OCI-LY7 (cell line): ENCODE measurements around the gene ZBP1.

ENCODE experiments used
- CTCF ChIP-seq: fragments of 200-600 bp; sonication (generic); conservative IDR thresholded peaks from 2 replicates; pipeline ENCODE4 v1.5.1; 2014; ENCODE audit warnings: mild to moderate bottlenecking, antibody characterized with exemption, low read length, moderate library complexity, mixed read lengths
- EZH2phosphoT487 ChIP-seq: fragments of 200-600 bp; sonication (generic); IDR thresholded peaks from 2 replicates; pipeline ENCODE4 v1.6.1; 2018; ENCODE audit warnings: low read depth, borderline replicate concordance, mild to moderate bottlenecking, mixed run types, antibody characterized with exemption, low read length, moderate library complexity, mixed read lengths

DNA sequence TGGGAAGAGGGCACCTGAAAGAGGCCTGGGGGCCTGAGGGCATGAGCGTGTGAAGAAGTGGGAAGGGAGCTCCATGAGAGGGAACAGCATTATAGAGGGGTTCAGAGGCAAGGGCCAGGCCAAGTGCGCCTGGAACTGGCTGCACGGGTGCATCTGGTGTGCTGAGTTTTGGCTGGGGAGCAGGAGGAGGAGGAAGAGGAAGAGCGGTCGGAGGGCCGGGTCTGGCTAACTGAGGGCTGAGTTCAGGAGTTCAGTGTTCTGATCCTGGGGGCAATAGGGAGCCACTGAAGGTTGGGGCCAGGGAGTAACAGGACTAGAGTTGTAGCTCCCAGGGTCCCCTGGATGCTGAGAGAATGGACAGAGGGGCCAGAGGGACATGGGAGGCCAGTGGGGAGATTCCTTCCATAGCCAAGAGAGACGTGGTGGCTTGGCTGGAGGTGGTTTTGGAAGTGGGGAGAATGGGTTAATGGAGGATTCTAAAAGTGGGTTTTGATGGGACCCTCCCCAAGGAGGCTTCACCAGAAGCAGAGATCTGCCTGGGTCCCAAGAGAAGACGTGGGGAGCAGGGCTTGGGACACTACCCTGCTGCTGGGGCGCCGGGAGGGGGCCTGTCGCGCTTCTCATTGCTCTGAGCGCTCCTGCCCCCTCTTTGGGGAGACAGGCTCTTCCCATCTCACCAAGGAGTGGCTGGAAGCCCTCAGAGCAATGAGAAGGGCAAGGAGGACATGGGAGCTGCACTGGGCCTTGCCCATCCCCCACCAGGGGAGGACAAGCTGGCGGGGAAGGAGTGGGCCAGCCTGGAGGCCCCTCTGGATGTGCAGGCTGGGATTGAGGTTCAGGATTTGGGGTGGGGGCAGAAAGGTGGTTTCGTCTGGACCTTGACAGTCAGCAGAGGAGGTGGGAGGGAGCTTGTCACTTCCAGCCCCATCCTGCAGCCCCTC lies 28.7 kb downstream of the ZBP1 start:
- TF ChIP-seq CTCF = no peak
- TF ChIP-seq EZH2phosphoT487 = no peak
